Central memory CD8-positive, alpha-beta T cell (primary cell): Measurements from ENCODE around the gene CFI.

Experiments used
- ATAC-seq: fragments of 150-1000 bp; cut with Tn5 transposase; replicated peaks from 2 replicates; pipeline ENCODE4 v1.10.0; 2022; ENCODE audit warnings: mild to moderate bottlenecking, moderate FRiP score, moderate number of reproducible peaks; ENCODE audit not compliant: poor library complexity, severe bottlenecking; ENCODE audit errors: extremely low read depth
- DNase-seq, 2 donors: peaks; one replicate each; pipeline ENCODE4 v3.0.0; 2021; ENCODE audit warnings: low spot score in 2 of 2
- H3K27ac Mint-ChIP-seq: one replicate; pipeline ENCODE4 v1.8.0; 2022; ENCODE audit warnings: low read depth, mild to moderate bottlenecking, moderate library complexity, mixed read lengths
- H3K27me3 Mint-ChIP-seq: one replicate; pipeline ENCODE4 v1.8.0; 2022; ENCODE audit warnings: mixed read lengths
- H3K36me3 Mint-ChIP-seq: one replicate; pipeline ENCODE4 v1.8.0; 2022; ENCODE audit warnings: mild to moderate bottlenecking, moderate library complexity, mixed read lengths; ENCODE audit not compliant: insufficient read depth
- H3K4me1 Mint-ChIP-seq: one replicate; pipeline ENCODE4 v1.8.0; 2022; ENCODE audit warnings: mixed read lengths
- H3K4me3 Mint-ChIP-seq: one replicate; pipeline ENCODE4 v1.8.0; 2022; ENCODE audit warnings: mild to moderate bottlenecking, moderate library complexity, mixed read lengths
- H3K9me3 Mint-ChIP-seq: one replicate; pipeline ENCODE4 v1.8.0; 2022; ENCODE audit warnings: mixed read lengths

Gene CFI

DNA sequence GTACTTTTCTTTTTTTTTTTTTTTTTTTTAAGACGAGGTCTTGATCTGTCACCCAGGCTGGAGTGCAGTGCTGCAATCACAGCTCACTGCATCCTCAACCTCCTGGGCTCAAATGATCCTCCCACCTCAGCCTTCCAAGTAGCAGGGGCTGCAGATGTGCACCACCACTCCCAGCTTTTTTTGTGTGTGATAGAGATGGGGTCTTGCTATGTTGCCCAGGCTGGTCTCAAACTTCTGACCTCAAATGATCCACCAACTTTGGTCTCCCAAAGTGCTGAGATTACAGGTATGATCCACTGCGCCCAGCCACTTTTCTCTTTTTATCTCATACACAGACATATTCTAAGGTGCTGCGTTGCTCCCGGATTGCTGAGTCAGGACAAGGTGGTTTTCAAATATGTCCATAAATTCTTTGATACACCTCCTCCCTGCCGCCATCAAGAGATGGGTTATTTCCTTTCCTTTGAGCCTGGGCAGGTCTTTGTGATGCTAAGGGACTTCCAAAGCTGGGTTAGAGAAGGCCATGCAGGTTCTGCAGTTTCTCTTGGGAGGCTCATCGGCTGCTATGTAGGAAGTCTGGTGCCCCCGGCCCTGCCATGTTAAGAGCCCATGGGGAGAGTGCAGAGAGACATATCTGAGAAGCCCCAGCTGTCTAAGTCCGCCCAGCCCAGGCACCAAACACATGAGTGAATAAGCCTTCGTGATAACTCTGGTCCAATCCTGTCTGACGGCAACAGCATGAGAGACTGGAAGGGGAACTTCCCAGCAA lies 63.5 kb downstream of the CFI start:
- Mint-ChIP-seq H3K27ac (no peak overlapping the region), H3K4me3 (no peak overlapping the region), H3K36me3 (no peaks in the 10 kb centered on the region), H3K9me3 (no peaks in the 10 kb centered on the region), H3K4me1 (no peaks in the 10 kb centered on the region), H3K27me3 (no peaks in the 10 kb centered on the region)
- no peak for DNase-seq
- no peak for ATAC-seq

DNA sequence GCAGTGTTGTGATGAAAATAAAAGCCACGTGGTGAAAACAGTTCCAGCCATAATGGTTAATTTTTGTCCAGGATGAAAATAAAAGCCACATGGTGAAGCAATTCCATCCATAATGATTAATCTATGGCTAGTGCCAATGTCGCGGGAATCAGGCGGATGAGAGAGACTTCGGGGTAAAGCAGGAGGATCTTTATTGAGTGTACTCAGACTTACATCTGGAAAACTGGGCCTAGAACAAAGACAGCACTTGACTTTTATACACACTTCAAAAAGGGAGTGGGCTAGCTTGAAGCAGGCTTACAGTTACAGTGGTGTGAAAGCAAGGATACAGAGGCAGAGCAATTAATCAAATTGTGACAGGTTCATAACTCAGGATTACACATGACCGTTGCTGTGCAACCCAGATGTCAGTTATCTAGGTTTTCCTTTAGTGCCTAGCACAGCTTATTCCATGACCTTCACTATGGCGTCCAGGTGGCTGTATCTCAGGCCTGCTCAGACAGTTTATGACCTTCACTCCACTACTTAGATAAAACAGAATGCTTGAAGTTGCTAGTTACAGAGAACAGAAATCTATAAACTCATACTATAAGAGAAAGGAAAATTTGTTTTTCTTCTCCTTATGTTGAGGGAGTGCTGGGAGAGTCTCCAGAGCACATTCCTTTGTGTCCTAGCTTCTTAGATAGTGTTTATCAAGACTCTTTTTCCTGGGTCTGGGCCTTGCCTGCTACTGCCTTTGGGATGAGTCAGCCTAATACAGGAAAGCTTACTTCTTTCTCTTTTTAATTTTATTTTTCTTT lies 66.0 kb downstream of the CFI start:
- DNase-seq (no peak), ATAC-seq (no peak)
- H3K4me1 Mint-ChIP-seq = no peaks in the 10 kb centered on the region
- H3K27me3 Mint-ChIP-seq = no peaks in the 10 kb centered on the region
- no peaks in the 10 kb centered on the region for H3K9me3 Mint-ChIP-seq
- H3K4me3 Mint-ChIP-seq = no peak overlapping the region
- H3K27ac Mint-ChIP-seq = no peak overlapping the region
- H3K36me3 Mint-ChIP-seq = no peaks in the 10 kb centered on the region

DNA sequence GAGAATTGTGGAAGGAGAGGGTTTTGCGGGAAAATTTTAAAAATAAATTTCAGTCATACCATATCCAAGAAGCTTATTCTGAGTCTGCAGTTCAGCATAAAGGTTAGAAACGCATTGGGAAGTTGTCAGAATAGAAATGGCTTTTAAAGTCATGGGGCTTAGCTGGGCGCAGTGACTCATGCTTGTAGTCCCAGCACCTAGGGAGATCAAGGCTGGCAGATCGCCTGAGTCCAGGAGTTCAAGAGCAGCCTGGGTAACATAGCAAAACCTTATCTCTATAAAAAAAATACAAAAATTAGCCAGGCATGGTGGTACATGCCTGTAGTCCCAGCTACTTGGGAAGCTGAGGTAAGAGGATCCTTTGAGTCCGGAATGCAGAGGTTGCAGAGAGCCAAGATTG lies 68.1 kb downstream of the CFI start:
- ATAC-seq = no peak
- H3K36me3 Mint-ChIP-seq = no peaks in the 10 kb centered on the region
- no peak for DNase-seq
- no peaks in the 10 kb centered on the region for H3K9me3 Mint-ChIP-seq
- no peaks in the 10 kb centered on the region for H3K27me3 Mint-ChIP-seq
- H3K27ac Mint-ChIP-seq = no peak overlapping the region
- no peak overlapping the region for H3K4me3 Mint-ChIP-seq
- H3K4me1 Mint-ChIP-seq = no peaks in the 10 kb centered on the region

DNA sequence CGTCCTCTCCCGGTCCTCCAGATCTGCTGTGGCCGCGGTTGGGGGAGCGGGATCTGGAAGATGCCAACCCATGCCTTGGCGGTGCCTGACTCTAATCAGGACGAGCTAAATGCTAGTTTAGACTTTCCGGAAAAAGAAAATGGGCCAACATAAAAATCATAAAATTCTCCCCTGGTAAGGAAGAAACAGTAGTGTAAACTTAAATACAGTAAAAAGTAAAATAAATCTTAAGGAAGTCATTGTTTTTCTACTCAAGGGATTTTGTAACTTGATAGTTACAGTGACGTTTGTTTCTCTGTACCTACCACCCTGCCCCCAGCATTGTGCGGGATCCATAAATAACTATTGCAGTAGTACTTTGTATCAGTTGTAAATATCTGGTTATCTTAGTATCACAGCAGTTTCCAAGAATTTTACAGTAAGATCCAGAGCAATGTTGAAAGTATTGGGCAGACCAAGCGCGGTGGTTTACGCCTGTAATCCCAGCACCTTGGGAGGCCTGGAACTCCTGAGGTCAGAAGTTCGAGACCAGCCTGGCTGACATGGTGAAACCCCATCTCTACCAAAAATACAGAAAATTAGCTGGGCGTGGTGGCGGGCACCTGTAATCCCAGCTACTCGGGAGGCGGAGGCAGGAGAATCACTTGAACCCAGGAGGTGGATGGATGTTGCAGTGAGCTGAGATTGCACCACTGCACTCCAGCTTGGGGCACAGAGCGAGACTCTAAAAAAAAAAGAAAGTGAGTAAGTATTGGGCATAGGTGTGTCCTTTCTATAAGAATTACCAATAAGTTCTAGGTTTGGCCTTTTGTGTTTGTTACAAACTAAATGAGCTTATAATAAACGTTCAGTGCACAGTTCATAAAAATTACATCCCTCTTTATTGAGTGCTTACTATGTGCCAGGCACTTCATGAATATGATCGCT lies 70.9 kb downstream of the CFI start:
- ATAC-seq (no peak), DNase-seq (no peak)
- Mint-ChIP-seq H3K36me3 (peaks cover 5% of the 10 kb centered on the region), H3K27ac (no peak overlapping the region), H3K4me1 (peaks cover 6% of the 10 kb centered on the region), H3K4me3 (peak overlapping the region; percentile 80), H3K27me3 (no peaks in the 10 kb centered on the region), H3K9me3 (no peaks in the 10 kb centered on the region)

DNA sequence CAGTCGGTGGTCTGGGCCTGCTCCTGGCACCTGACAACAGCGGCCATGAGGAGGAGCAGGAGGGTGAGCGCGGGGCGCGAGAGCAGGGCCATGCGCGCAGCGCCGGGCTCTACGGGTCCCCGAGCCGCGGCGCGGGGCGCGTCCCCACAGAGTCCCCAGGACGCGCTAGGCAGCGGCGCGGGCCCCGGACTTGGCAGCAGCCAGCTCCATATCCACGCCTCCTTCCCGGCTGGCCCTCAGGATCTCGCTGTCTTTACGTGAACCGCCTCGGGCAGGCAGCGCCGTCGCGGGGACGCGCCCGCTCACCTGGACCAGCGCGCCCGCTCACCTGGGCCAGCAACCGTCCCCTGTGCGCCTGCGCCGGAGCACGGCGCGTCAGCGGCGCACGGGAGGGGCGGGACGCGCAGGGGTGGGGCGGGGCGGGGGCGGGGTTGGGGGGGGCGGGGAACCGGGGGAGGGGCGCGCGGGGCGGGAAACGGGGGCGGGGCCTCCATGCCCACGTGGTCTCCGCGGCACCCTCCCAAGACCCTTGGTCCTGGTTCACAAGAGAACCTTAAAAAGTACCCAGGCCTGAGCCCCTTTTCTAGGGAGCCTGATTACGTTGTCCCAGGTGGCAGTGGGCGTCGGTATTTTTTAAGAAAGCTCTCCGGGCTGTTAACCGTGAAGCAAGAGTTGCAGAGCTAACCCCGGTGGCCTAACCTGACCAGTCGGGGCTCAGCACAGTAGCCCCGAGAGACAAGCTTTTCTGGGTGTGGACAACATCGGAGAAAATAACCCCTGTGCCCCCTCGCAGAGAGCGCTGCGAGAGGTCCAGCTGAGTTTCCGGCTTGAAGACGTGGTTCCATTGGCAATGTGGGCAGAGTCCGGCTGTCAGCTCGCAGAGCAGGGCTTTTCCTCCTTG lies 71.8 kb downstream of the CFI start, which contains the start of gene PLA2G12A:
Gene PLA2G12A (minus strand): TSS at position 353 of the 901 bp plus-strand sequence. CDS start 261 bp downstream, at position 92.
- H3K36me3 Mint-ChIP-seq = peaks cover 5% of the 10 kb centered on the region
- H3K27me3 Mint-ChIP-seq = no peaks in the 10 kb centered on the region
- H3K27ac Mint-ChIP-seq = peak within 1 kb of the TSS; percentile 72
- ATAC-seq = peak; percentile 84
- H3K9me3 Mint-ChIP-seq = no peaks in the 10 kb centered on the region
- DNase-seq = peak; percentile 65 to 73
- H3K4me1 Mint-ChIP-seq = peaks cover 6% of the 10 kb centered on the region
- peak within 1 kb of the TSS; percentile 80 for H3K4me3 Mint-ChIP-seq

DNA sequence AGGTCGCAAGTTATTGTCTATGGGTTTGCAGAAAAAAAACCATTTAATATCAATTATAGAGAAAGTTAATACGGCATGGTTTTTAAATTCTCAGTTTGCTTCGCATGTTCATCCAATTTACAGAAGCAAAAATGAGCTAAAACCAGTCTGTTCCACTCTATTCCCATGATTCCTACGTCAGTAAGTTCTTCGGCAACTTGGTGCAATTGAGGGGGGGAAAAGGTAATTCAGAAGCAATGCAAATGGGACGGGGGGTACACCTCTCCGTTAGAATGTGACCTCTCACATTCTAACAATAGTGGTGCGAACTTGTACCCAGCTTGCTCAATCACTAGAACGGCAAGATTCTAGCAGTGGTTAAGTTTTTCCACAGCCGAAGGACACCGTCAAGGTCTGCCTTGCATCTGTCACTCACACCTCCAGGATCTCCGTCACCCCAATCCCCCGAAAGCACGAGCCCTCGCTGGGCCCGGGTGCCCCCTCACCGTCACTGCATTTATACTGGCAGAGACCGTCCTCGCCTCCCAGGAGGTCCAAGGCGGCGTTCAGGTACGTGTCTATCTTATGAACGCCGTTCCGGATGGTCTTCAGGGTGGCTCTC lies 72.6 kb downstream of the CFI start:
- H3K27me3 Mint-ChIP-seq = no peaks in the 10 kb centered on the region

DNA sequence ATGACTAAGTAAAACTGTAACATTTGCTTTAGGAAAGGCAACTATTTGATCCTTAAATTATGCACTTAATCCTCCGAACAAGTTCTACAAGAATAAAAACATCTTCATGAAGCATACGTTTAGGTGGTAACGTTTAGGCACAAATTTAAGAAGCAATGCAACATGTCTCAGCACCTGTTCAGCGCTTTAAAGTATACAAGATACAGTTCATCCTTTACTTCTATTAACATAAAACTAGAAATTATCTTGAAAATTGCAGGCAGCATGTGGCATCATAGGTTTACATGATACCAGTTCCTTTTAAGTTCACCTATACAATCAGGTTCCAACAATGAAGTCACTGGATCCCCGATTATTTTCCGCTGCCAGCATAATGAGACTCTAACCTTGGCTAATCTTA lies 73.4 kb downstream of the CFI start:
- no peaks in the 10 kb centered on the region for H3K9me3 Mint-ChIP-seq
- peak overlapping the region; percentile 80 for H3K4me3 Mint-ChIP-seq
- H3K27me3 Mint-ChIP-seq = no peaks in the 10 kb centered on the region
- H3K4me1 Mint-ChIP-seq = peaks cover 6% of the 10 kb centered on the region
- no peak for ATAC-seq
- peaks cover 5% of the 10 kb centered on the region for H3K36me3 Mint-ChIP-seq
- H3K27ac Mint-ChIP-seq = no peak overlapping the region
- DNase-seq = no peak

More for the DNA sequence above, 72.6 kb downstream of the CFI start:
- ATAC-seq (peak; percentile 5), DNase-seq (no peak)
- Mint-ChIP-seq H3K4me3 (peak overlapping the region; percentile 80), H3K4me1 (peaks cover 6% of the 10 kb centered on the region), H3K27ac (peak overlapping the region; percentile 72), H3K9me3 (no peaks in the 10 kb centered on the region), H3K36me3 (peaks cover 5% of the 10 kb centered on the region)

DNA sequence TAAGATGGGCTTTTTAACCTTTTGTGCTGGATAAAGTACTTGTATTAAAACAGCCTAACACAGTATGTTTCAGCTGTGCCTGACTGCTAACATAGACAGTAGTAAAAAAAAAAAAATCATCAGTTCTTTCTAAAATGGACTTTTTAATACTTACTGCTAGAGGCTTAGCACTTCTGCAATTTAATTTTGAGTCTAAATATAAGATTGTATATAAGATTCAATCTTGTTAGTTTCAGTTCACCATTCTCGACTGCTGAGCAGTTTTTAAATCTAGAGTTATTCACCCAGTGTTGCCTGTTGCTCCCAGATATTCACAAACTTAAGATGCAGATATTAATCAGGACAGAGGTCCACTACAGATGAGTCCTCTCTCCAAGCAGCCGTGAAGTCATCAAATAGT lies 78.7 kb downstream of the CFI start:
- no peak overlapping the region for H3K27ac Mint-ChIP-seq
- no peak overlapping the region for H3K4me3 Mint-ChIP-seq
- H3K27me3 Mint-ChIP-seq = no peaks in the 10 kb centered on the region
- ATAC-seq (no peak), DNase-seq (no peak)
- H3K9me3 Mint-ChIP-seq = no peaks in the 10 kb centered on the region
- H3K4me1 Mint-ChIP-seq = peaks cover 12% of the 10 kb centered on the region
- peaks cover 8% of the 10 kb centered on the region for H3K36me3 Mint-ChIP-seq

DNA sequence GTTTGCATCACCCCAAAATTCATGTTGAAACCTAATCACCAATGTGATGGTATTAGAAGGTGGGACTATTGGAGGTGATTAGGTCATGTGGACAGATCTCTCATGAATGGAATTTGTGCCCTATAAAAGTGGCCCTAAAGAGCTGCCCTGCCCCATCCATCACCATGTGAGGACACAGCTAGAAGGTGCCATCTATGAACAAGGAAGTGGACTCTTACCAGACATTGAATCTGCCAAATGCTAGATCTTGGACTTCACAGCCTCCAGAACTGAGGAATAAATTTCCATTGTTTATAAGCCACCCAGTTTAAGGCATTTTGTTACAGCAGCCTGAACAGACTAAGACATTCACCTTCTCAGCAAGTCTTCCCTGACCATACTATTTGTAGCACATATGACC lies 79.4 kb downstream of the CFI start:
- H3K27ac Mint-ChIP-seq = no peak overlapping the region

DNA sequence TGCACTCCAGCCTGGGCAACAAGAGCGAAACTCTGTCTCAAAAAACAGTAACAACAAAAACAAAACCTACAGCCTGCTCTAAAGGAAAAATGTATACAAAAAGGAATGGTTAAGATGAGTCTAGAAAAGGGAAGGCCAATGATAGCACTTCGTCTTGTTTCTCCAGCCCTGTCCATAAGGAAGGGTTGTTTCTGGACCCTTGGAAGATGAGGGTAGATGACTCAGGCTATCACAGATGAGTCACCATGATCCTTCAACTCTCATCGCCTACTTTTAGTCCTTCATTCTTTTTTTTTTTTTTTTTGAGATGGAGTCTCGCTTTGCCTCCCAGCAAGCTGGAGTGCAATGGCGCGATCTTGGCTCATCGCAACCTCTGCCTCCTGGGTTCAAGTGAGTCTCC lies 80.8 kb downstream of the CFI start:
- no peak overlapping the region for H3K4me3 Mint-ChIP-seq

More for the DNA sequence above, 79.4 kb downstream of the CFI start:
- Mint-ChIP-seq H3K9me3 (no peaks in the 10 kb centered on the region), H3K4me3 (no peak overlapping the region), H3K27me3 (no peaks in the 10 kb centered on the region), H3K36me3 (peaks cover 10% of the 10 kb centered on the region), H3K4me1 (peaks cover 6% of the 10 kb centered on the region)
- ATAC-seq (no peak), DNase-seq (no peak)

DNA sequence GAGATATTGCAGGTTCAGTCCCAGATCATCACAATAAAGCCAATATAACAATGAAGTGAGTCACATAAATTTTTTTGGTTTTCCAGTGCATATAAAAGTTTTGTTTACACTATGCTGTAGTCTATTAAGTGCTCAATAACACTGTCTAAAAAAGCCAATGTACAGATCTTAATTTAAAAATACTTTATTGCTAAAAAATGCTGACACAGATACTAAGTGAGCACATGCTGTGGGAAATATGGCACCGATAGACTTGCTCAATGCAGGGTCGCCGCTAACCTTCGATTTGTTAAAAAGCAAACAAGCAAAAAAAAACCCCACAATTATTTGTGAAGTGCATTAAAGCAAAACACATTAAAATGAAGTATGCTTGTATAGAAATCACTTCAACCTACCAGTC lies 82.2 kb downstream of the CFI start:
- DNase-seq = no peak
- H3K36me3 Mint-ChIP-seq = peaks cover 10% of the 10 kb centered on the region
- no peak for ATAC-seq
- no peak overlapping the region for H3K27ac Mint-ChIP-seq
- no peaks in the 10 kb centered on the region for H3K27me3 Mint-ChIP-seq
- peaks cover 6% of the 10 kb centered on the region for H3K4me1 Mint-ChIP-seq
- H3K9me3 Mint-ChIP-seq = no peaks in the 10 kb centered on the region
- no peak overlapping the region for H3K4me3 Mint-ChIP-seq

More for the DNA sequence above, 80.8 kb downstream of the CFI start:
- H3K36me3 Mint-ChIP-seq = peaks cover 8% of the 10 kb centered on the region
- no peak for DNase-seq
- no peak for ATAC-seq
- H3K4me1 Mint-ChIP-seq = peaks cover 6% of the 10 kb centered on the region
- no peaks in the 10 kb centered on the region for H3K27me3 Mint-ChIP-seq
- H3K9me3 Mint-ChIP-seq = no peaks in the 10 kb centered on the region
- no peak overlapping the region for H3K27ac Mint-ChIP-seq
